Measurements from ENCODE around the gene L3MBTL2.
"Not testable (repeated sequence)": the region's sequence is repeated elsewhere in the genome, so short reads cannot be mapped to it uniquely, and the experiment has no call there.

Gene L3MBTL2

GRCh38 chr22:41242396-41243117 lies 37.4 kb downstream of the L3MBTL2 start:
- DNase-seq: no peak

DNA sequence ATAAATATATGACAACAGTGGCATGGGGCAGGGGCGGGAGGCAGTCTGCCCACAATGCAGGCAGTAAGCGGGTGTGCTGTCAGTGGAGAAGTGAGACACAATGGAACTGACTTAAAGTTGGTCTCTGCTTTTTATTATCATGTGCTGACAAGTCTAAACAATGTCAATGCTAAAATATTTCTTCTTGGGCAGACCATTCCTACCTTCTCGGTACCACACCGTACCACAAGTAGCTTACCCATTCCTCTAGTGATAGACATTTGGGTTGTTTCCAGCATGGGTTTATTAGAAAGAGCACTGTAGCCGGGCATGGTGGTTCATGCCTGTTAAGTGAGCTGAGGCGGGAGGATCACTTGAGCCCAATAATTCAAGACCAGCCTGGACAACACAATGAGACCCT lies 38.2 kb downstream of the L3MBTL2 start:
- no peak for DNase-seq

DNA sequence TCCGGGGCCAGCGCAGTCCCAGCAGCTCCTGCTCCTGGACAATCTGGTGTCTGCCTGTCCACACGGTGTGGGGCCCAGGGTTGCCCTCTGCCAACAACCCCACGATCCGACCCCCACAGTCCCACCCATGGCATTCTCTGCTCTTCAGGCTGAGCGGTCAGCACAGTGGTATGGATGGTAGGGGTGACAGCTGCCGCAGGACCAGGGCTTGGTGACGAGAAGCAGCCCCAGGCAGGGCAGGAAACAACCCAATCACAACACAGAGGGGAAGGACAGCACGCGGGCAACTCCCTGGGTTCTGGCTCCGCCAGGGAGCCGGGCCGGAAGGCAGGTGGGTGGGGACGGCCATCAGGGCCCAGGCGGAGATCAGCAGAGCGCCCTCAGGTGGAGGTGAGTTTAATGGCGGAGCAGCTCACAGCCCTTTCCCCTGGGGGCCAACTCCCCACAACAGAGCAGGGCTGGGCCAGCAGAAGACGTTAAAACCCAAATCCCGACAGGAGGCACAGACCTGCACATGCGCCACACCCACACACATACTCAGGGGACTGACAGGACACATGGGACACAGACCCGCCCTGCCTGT lies 40.9 kb downstream of the L3MBTL2 start:
- no peak for DNase-seq

DNA sequence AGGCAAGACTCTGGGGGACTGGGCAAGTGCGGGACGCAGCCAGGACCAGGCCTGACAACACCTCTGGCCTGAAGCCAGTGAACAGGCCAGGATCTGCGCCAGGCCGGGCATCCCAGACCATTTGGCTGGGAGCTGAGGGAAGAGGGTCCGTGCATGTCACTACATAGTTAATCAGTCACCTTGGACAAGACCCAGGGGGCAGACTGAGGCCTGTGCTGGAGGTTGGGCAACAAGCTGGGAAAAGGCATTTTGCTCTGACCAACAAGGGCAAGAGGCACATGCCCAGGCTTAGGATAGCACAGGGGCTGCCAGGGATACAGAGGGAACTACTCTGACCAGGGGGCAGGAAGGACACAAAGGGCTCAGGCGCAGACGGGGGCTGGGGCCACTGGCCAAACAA lies 42.6 kb downstream of the L3MBTL2 start:
- no peak for DNase-seq

GRCh38 chr22:41248314-41248713 lies 43.2 kb downstream of the L3MBTL2 start:
- no peak for DNase-seq

GRCh38 chr22:41248758-41249157 lies 43.6 kb downstream of the L3MBTL2 start:
- DNase-seq: no peak

DNA sequence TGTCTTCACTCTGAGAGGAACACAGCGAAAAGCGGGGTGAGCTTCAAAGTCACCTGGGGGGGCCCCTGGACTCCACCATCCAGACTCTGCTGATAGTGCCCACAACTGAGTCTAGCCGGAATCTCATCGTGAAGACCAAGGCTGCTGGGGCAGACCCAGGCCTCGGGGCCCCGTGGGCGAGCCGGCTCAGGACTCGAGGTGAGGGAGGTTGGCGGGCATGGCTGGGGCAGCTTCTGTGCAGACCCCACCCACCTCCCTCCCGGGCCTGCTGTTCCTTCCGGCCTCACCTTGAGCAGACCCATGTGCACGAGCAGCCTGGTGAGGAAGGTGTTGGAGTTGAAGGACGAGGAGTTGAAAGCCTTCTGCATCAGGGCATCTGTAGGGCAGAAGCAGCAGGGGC lies 44.3 kb downstream of the L3MBTL2 start:
- no peak for DNase-seq

GRCh38 chr22:41250127-41250526 lies 45.0 kb downstream of the L3MBTL2 start:
- no peak for DNase-seq

DNA sequence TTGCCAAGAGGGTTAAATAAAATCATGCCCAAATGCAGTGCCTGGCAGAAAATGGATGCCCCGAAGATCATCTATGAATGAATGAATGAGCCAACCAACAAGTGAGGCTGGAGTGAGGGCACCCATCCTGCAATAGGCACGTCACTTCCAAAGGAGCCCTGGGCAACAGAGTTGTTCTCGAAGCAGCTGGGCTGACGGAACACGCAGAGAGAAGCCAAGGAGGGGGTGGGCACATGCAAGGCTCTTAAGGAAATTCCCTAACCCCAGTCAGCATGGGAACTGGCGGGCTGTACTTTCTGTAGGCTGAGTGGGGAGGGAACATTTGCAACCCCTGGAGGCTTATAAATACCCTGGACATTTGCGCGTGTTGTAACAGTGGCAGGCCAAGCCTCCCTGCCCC lies 47.3 kb downstream of the L3MBTL2 start:
- no peak for DNase-seq

GRCh38 chr22:41254230-41254629 lies 49.1 kb downstream of the L3MBTL2 start:
- DNase-seq: no peak

- no peak for DNase-seq
Observed at GRCh38 chr22:41256254-41257253, 51.4 kb downstream of the L3MBTL2 start.

GRCh38 chr22:41257696-41258095 lies 52.6 kb downstream of the L3MBTL2 start:
- DNase-seq: no peak

GRCh38 chr22:41259756-41260155 lies 54.6 kb downstream of the L3MBTL2 start:
- DNase-seq: not testable (repeated sequence)

- no peak for DNase-seq
Observed at GRCh38 chr22:41260871-41261270, 55.8 kb downstream of the L3MBTL2 start.

- DNase-seq: no peak
Observed at GRCh38 chr22:41261541-41262249, 56.6 kb downstream of the L3MBTL2 start.

DNA sequence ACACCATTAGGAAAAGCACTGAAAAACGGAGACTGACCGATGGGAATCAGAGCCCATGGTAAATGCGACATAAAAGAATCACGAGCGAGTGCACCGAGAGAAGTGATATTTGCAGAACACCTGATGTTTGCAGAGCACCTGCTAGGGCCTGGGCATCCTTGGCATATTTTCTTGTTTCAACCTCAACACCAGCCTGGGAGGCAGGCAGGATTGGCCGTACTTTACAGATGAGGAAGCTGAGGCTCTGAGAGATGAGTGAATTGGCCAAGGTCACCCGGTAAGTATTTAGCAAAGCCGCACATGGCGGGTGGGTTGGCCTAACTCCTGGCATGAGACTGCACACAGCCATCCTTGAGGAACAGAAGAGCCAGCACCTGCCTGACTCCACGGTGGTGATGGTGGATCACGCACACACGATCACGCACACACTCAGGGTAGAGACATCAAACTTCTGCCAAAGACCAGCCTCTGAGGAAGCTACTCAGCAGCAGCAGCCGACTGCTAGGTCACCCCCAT lies 57.2 kb downstream of the L3MBTL2 start:
- no peak for DNase-seq

DNA sequence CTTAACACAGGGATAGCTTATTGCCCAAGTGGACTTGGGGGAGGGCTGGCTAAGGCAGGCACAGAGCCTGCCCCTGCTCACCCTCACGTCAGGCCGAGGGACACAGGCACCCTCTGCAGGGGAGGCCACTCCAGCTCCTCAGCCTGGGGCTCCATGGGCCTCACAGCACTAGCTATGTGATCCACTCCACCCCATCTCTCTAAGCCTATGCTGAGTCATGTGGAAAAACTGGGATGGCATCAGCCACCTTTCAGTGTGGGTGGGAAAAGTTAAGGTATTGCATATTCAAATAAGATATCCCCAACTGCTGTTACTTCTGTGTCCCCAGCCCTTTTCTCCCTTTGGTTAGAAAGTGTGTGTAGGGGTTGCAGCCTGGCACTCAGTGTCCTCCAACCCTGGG lies 58.6 kb downstream of the L3MBTL2 start:
- no peak for DNase-seq

DNA sequence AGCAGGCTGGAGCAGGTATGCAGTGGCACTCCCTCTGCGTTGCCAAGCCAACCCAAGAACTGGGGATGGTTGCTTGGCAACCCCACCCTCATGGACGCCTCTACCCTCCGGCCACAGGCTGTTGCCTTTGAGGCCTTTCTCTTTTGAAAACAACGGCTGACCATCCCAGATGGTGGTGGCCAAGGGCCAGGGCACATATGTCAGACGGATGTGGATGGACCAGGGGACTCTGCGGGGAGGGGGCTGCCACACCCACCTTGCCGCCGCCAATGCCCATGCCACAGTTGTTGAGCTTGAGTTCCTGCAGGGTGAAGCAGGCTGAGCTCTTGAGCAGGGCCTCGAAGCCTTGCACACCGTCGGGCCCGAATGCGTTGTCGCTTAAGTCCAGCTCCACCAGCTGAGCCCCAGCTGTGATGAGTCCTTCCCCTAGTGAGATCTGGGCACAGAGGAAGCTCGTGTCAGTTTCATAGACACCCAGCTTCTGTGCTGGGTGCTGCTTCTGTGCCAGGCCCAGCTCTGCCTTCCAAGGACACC lies 59.4 kb downstream of the L3MBTL2 start:
- DNase-seq: no peak

- DNase-seq: no peak
Observed at GRCh38 chr22:41267958-41268357, 62.8 kb downstream of the L3MBTL2 start.

- DNase-seq: no peak
Observed at GRCh38 chr22:41271787-41272186, 66.7 kb downstream of the L3MBTL2 start.

DNA sequence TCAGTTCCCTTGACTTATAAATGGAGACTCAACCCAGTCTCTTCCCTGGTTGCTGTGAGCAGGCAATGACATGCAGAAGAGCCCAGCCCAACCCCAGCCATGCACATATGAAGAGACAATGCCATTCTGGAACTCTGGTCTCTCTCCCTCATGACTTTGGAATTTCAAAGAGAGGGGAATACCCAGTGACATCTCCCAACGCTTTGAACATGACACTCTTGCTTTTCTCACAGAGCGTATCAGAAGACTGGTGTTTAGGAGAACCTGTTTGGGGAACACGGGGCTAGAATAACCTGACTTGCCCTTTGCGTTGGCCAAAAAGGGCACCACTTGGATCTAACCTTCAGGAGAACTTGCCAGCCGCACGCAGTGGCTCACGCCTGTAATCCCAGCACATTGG lies 68.0 kb downstream of the L3MBTL2 start:
- no peak for DNase-seq

DNA sequence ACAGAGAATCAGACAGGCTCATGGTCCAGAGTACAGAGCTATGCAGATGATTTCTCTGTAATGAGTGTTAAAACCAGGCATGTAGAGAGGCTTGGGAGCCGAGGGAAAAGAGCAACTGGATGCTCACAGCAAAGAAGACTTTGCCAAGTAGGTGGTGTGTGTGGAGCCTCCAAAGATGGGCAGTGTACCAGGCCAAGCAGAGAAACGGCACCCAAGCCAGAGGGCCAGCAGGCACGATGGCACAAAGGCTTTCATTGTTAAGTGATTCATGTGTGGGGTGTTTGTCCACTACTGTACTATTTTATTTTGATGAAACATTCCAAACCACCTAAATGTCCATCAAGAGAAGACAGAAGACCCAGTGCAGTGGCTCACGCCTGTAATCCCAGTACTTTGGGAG lies 69.7 kb downstream of the L3MBTL2 start:
- DNase-seq: no peak

GRCh38 chr22:41280065-41280464 lies 75.0 kb downstream of the L3MBTL2 start:
- no peak for DNase-seq
